Muscle of leg (tissue), 11 donors: Measurements from ENCODE around the gene SUPT3H. TPM values are rescaled to one million over a fixed set of nuclear protein-coding genes. Genes with fewer than 3 reads are reported as not detected.

ENCODE experiments used
- DNase-seq: peaks from one replicate; pipeline ENCODE4 v3.0.0; 2013
- H3K27ac ChIP-seq: one replicate; pipeline ENCODE4 v1.5.1; 2013; ENCODE audit warnings: mild to moderate bottlenecking, low read length, control low read depth
- H3K27me3 ChIP-seq: one replicate; pipeline ENCODE4 v1.6.1; 2013; ENCODE audit warnings: low read length; ENCODE audit not compliant: control insufficient read depth, insufficient read depth
- H3K36me3 ChIP-seq: one replicate; pipeline ENCODE4 v1.6.1; 2013; ENCODE audit warnings: low read length; ENCODE audit not compliant: control insufficient read depth, insufficient read depth
- H3K4me1 ChIP-seq: one replicate; pipeline ENCODE4 v1.6.1; 2013; ENCODE audit warnings: low read length; ENCODE audit not compliant: control insufficient read depth, insufficient read depth
- H3K4me3 ChIP-seq: one replicate; pipeline ENCODE4 v1.5.1; 2013; ENCODE audit warnings: low read length, control low read depth
- H3K9me3 ChIP-seq: replicated peaks from 2 replicates; pipeline ENCODE4 v1.6.1; 2013; ENCODE audit warnings: low read depth, low read length; ENCODE audit not compliant: control insufficient read depth
- WGBS: methylation state at CpG from one replicate; pipeline ENCODE4 v1.1.5; 2013; ENCODE audit warnings: missing lambda C conversion rate; ENCODE audit not compliant: insufficient coverage; 5-methylcytosine and 5-hydroxymethylcytosine counted together
- polyA plus RNA-seq, 8 donors: library from polyadenylated mRNA; unstranded; fragments of 120-200 nt; gene quantifications; one replicate each; pipeline versions ENCODE4 v1.2.1 to v1.2.3, GENCODE V29; 2013; ENCODE audit warnings: inconsistent platforms in 1 of 8, low replicate concordance in 1 of 8; ENCODE audit not compliant: insufficient read length in 8 of 8, insufficient read depth in 1 of 8
- total RNA-seq: library from RNA; stranded (reverse); fragments of 120-200 nt; gene quantifications from one replicate; pipeline ENCODE4 v1.2.4, GENCODE V29; 2013

Gene SUPT3H
- total and polyA plus RNA-seq, 9 donors = 8.3 to 13.7 (median 10.7) TPM

GRCh38 chr6:45326698-45327417 is 50.9 kb downstream of the SUPT3H start:
- Histone ChIP-seq H3K27me3 (no peaks in the 10 kb centered on the region), H3K27ac (no peak overlapping the region), H3K9me3 (no peaks in the 10 kb centered on the region), H3K4me3 (no peak overlapping the region), H3K36me3 (no peaks in the 10 kb centered on the region), H3K4me1 (no peaks in the 10 kb centered on the region)
- no CpG with 5 or more reads among the region's 5 CpGs for WGBS
- no peak for DNase-seq

- no peaks in the 10 kb centered on the region for H3K36me3 ChIP-seq
- H3K9me3 ChIP-seq = no peaks in the 10 kb centered on the region
- H3K4me1 ChIP-seq = no peaks in the 10 kb centered on the region
- WGBS = no CpG with 5 or more reads among the region's 3 CpGs
- no peak for DNase-seq
- no peak overlapping the region for H3K27ac ChIP-seq
- H3K27me3 ChIP-seq = no peaks in the 10 kb centered on the region
- no peak overlapping the region for H3K4me3 ChIP-seq
Measured at GRCh38 chr6:45323656-45324224, 54.0 kb downstream of the SUPT3H start.

- Histone ChIP-seq H3K27me3 (no peaks in the 10 kb centered on the region), H3K9me3 (no peaks in the 10 kb centered on the region), H3K36me3 (no peaks in the 10 kb centered on the region), H3K4me1 (no peaks in the 10 kb centered on the region), H3K4me3 (no peak overlapping the region), H3K27ac (no peak overlapping the region)
- DNase-seq = no peak
- no CpG with 5 or more reads among the region's 4 CpGs for WGBS
Measured at GRCh38 chr6:45320349-45320748, 57.4 kb downstream of the SUPT3H start.

- Histone ChIP-seq H3K4me1 (no peaks in the 10 kb centered on the region), H3K27me3 (no peaks in the 10 kb centered on the region), H3K9me3 (no peaks in the 10 kb centered on the region), H3K27ac (no peak overlapping the region), H3K36me3 (no peaks in the 10 kb centered on the region), H3K4me3 (no peak overlapping the region)
- no peak for DNase-seq
- WGBS = no CpG with 5 or more reads among the region's 5 CpGs
Measured at GRCh38 chr6:45314146-45314545, 63.6 kb downstream of the SUPT3H start.

GRCh38 chr6:45310118-45310788 is 67.5 kb downstream of the SUPT3H start:
- 91% methylated on average over 5 of the region's 7 CpGs for WGBS
- no peak overlapping the region for H3K27ac ChIP-seq

GRCh38 chr6:45305546-45305945 is 72.2 kb downstream of the SUPT3H start:
- no peak overlapping the region for H3K27ac ChIP-seq
- no peak for DNase-seq
- peaks cover 4% of the 10 kb centered on the region for H3K9me3 ChIP-seq
- no peak overlapping the region for H3K4me3 ChIP-seq
- no peaks in the 10 kb centered on the region for H3K36me3 ChIP-seq
- no peaks in the 10 kb centered on the region for H3K4me1 ChIP-seq
- no peaks in the 10 kb centered on the region for H3K27me3 ChIP-seq
- 86% methylated on average over 1 of the region's 1 CpG for WGBS

More at GRCh38 chr6:45310118-45310788, 67.5 kb downstream of the SUPT3H start:
- no peaks in the 10 kb centered on the region for H3K4me1 ChIP-seq
- no peaks in the 10 kb centered on the region for H3K36me3 ChIP-seq
- no peaks in the 10 kb centered on the region for H3K27me3 ChIP-seq
- H3K9me3 ChIP-seq = peaks cover 4% of the 10 kb centered on the region
- H3K4me3 ChIP-seq = no peak overlapping the region
- DNase-seq = no peak

GRCh38 chr6:45302832-45303231 is 74.9 kb downstream of the SUPT3H start:
- peaks cover 4% of the 10 kb centered on the region for H3K9me3 ChIP-seq
- no peak for DNase-seq
- no peaks in the 10 kb centered on the region for H3K27me3 ChIP-seq
- H3K4me1 ChIP-seq = no peaks in the 10 kb centered on the region
- H3K36me3 ChIP-seq = no peaks in the 10 kb centered on the region
- H3K27ac ChIP-seq = no peak overlapping the region
- no CpG with 5 or more reads among the region's 3 CpGs for WGBS
- H3K4me3 ChIP-seq = no peak overlapping the region

GRCh38 chr6:45301348-45302142 is 76.2 kb downstream of the SUPT3H start:
- Histone ChIP-seq H3K4me1 (no peaks in the 10 kb centered on the region), H3K27me3 (no peaks in the 10 kb centered on the region), H3K4me3 (no peak overlapping the region), H3K36me3 (no peaks in the 10 kb centered on the region), H3K9me3 (peaks cover 4% of the 10 kb centered on the region), H3K27ac (no peak overlapping the region)
- no peak for DNase-seq
- no CpG with 5 or more reads among the region's 3 CpGs for WGBS

GRCh38 chr6:45300736-45301135 is 77.0 kb downstream of the SUPT3H start:
- no CpG with 5 or more reads among the region's 1 CpG for WGBS
- H3K9me3 ChIP-seq = no peaks in the 10 kb centered on the region
- H3K36me3 ChIP-seq = no peaks in the 10 kb centered on the region
- no peak overlapping the region for H3K27ac ChIP-seq
- H3K4me1 ChIP-seq = no peaks in the 10 kb centered on the region
- H3K4me3 ChIP-seq = no peak overlapping the region
- no peak for DNase-seq
- no peaks in the 10 kb centered on the region for H3K27me3 ChIP-seq

- no peaks in the 10 kb centered on the region for H3K4me1 ChIP-seq
- no peaks in the 10 kb centered on the region for H3K9me3 ChIP-seq
- 80% methylated on average over 1 of the region's 3 CpGs for WGBS
Measured at GRCh38 chr6:45299096-45299581, 78.6 kb downstream of the SUPT3H start.

More at GRCh38 chr6:45299096-45299581, 78.6 kb downstream of the SUPT3H start:
- Histone ChIP-seq H3K4me3 (no peak overlapping the region), H3K36me3 (no peaks in the 10 kb centered on the region), H3K27ac (no peak overlapping the region), H3K27me3 (no peaks in the 10 kb centered on the region)
- DNase-seq = no peak
